Fibroblast of the conjunctiva (primary cell): Measurements from ENCODE around the gene PNKD.

ENCODE experiments used
- DNase-seq: peaks from one replicate; pipeline ENCODE4 v3.0.0-alpha.2; 2010; ENCODE audit warnings: low read depth

PNKD gene

GRCh38 chr2:218317303-218317630 is 46.9 kb downstream of the PNKD start:
- no peak for DNase-seq

GRCh38 chr2:218317835-218318234 is 47.5 kb downstream of the PNKD start:
- no peak for DNase-seq

GRCh38 chr2:218318241-218318640 is 47.9 kb downstream of the PNKD start:
- DNase-seq, result no peak

- no peak for DNase-seq
These were observed 49.6 kb downstream of the PNKD start for GRCh38 chr2:218319813-218320365.

- no peak for DNase-seq
These were observed 50.5 kb downstream of the PNKD start for GRCh38 chr2:218320704-218321336.

- peak; percentile 57 for DNase-seq
These were observed 52.6 kb downstream of the PNKD start for GRCh38 chr2:218322768-218323525.

- no peak for DNase-seq
These were observed 53.5 kb downstream of the PNKD start for GRCh38 chr2:218323526-218324472.

GRCh38 chr2:218325566-218326160 is 55.3 kb downstream of the PNKD start:
- DNase-seq, result no peak

- no peak for DNase-seq
These were observed 56.0 kb downstream of the PNKD start for GRCh38 chr2:218326315-218326714.

GRCh38 chr2:218327451-218328210 is 57.3 kb downstream of the PNKD start:
- DNase-seq, result no peak

- no peak for DNase-seq
These were observed 58.0 kb downstream of the PNKD start for GRCh38 chr2:218328294-218328693.

- no peak for DNase-seq
These were observed 58.9 kb downstream of the PNKD start for GRCh38 chr2:218329027-218329825.

- no peak for DNase-seq
These were observed 59.7 kb downstream of the PNKD start for GRCh38 chr2:218329826-218330593.

GRCh38 chr2:218331745-218332144 is 61.4 kb downstream of the PNKD start:
- DNase-seq, result no peak

GRCh38 chr2:218332288-218332687 is 62.0 kb downstream of the PNKD start:
- DNase-seq, result no peak

GRCh38 chr2:218332920-218333645 is 62.8 kb downstream of the PNKD start:
- DNase-seq, result no peak

GRCh38 chr2:218334531-218334930 is 64.2 kb downstream of the PNKD start:
- no peak for DNase-seq

- DNase-seq, result no peak
These were observed 70.3 kb downstream of the PNKD start for GRCh38 chr2:218340656-218341055.

- DNase-seq, result no peak
These were observed 71.1 kb downstream of the PNKD start for GRCh38 chr2:218341381-218341780.
